PC-9 (cell line): ENCODE data around the gene CABCOCO1.

Source experiments
- CTCF ChIP-seq: fragments of 200-600 bp; sonication (generic); conservative IDR thresholded peaks from 2 replicates; pipeline ENCODE4 v1.6.1; 2017; ENCODE audit warnings: mixed run types, antibody characterized with exemption, mild to moderate bottlenecking, moderate library complexity
- EZH2 ChIP-seq: fragments of 200-600 bp; sonication (generic); IDR thresholded peaks from 2 replicates; pipeline ENCODE4 v1.8.0; 2017; ENCODE audit warnings: antibody characterized with exemption, low read depth

GRCh38 chr10:61747307-61747706 is 84.6 kb downstream of the CABCOCO1 start:
- TF ChIP-seq CTCF: no peak
- no peak for TF ChIP-seq EZH2
